Islet of Langerhans (tissue), 1 donor: ENCODE results near the gene FBXO21.

ENCODE experiments used
- FAIRE-seq: peaks from one replicate; lab custom pipeline; 2011; peaks lifted over from hg19 to GRCh38; lab: Jason Lieb, UNC

FBXO21 gene

GRCh38 chr12:117165342-117165741, 24.9 kb downstream of the FBXO21 start:
- FAIRE-seq, result no peak

GRCh38 chr12:117162633-117163032, 27.6 kb downstream of the FBXO21 start:
- no peak for FAIRE-seq

GRCh38 chr12:117162167-117162539, 28.1 kb downstream of the FBXO21 start:
- no peak for FAIRE-seq

GRCh38 chr12:117161460-117162166, 28.7 kb downstream of the FBXO21 start:
- FAIRE-seq, result no peak

- no peak for FAIRE-seq
Measured at GRCh38 chr12:117159674-117160073, 30.6 kb downstream of the FBXO21 start.

GRCh38 chr12:117158911-117159553, 31.2 kb downstream of the FBXO21 start:
- no peak for FAIRE-seq

- no peak for FAIRE-seq
Measured at GRCh38 chr12:117158096-117158495, 32.2 kb downstream of the FBXO21 start.

GRCh38 chr12:117155278-117156060, 34.8 kb downstream of the FBXO21 start:
- FAIRE-seq, result no peak

- no peak for FAIRE-seq
Measured at GRCh38 chr12:117152793-117153775, 37.2 kb downstream of the FBXO21 start.

- FAIRE-seq, result no peak
Measured at GRCh38 chr12:117151403-117152031, 38.8 kb downstream of the FBXO21 start.

GRCh38 chr12:117149431-117149830, 40.8 kb downstream of the FBXO21 start:
- no peak for FAIRE-seq

- no peak for FAIRE-seq
Measured at GRCh38 chr12:117148642-117149041, 41.6 kb downstream of the FBXO21 start.

- no peak for FAIRE-seq
Measured at GRCh38 chr12:117147639-117148038, 42.6 kb downstream of the FBXO21 start.

GRCh38 chr12:117145597-117146154, 44.6 kb downstream of the FBXO21 start:
- FAIRE-seq, result no peak

- no peak for FAIRE-seq
Measured at GRCh38 chr12:117144599-117144998, 45.7 kb downstream of the FBXO21 start.

GRCh38 chr12:117143008-117143532, 47.2 kb downstream of the FBXO21 start:
- peak; percentile 65 for FAIRE-seq

- FAIRE-seq, result no peak
Measured at GRCh38 chr12:117142094-117142493, 48.2 kb downstream of the FBXO21 start.

GRCh38 chr12:117141097-117141898, 49.0 kb downstream of the FBXO21 start:
- no peak for FAIRE-seq

GRCh38 chr12:117140397-117141096, 49.7 kb downstream of the FBXO21 start:
- no peak for FAIRE-seq
